Stimulated activated naive CD8-positive, alpha-beta T cell treated with anti-CD3 and anti-CD28 coated beads, Interleukin-15, amount 100 ng/mL, for 72 hours (primary cell): ENCODE measurements around the gene MYOCD.

Source experiments
- ATAC-seq: fragments of 150-1000 bp; cut with Tn5 transposase; 2 replicates; pipeline ENCODE4 v1.10.0; 2021; ENCODE audit warnings: mild to moderate bottlenecking, moderate library complexity
- DNase-seq, 2 donors: peaks; one replicate each; pipeline ENCODE4 v3.0.0; 2021 to 2022
- H3K27ac Mint-ChIP-seq, 2 donors: one replicate each; pipeline ENCODE4 v1.8.0; 2022; ENCODE audit warnings: mild to moderate bottlenecking in 2 of 2, mixed read lengths in 2 of 2, moderate library complexity in 2 of 2
- H3K27me3 Mint-ChIP-seq: one replicate; pipeline ENCODE4 v1.8.0; 2022; ENCODE audit warnings: mixed read lengths
- H3K4me1 Mint-ChIP-seq: one replicate; pipeline ENCODE4 v1.8.0; 2022; ENCODE audit warnings: mild to moderate bottlenecking, mixed read lengths
- H3K4me3 Mint-ChIP-seq, 2 donors: one replicate each; pipeline ENCODE4 v1.8.0; 2022; ENCODE audit warnings: mild to moderate bottlenecking in 2 of 2, mixed read lengths in 2 of 2, moderate library complexity in 1 of 2
- H3K9me3 Mint-ChIP-seq, 2 donors: one replicate each; pipeline ENCODE4 v1.8.0; 2022; ENCODE audit warnings: mixed read lengths in 2 of 2

MYOCD gene

GRCh38 chr17:12743046-12743445, 77.4 kb downstream of the MYOCD start:
- H3K4me3 Mint-ChIP-seq = no peak overlapping the region
- ATAC-seq (no peak), DNase-seq (no peak)
- no peaks in the 10 kb centered on the region for H3K27me3 Mint-ChIP-seq
- H3K27ac Mint-ChIP-seq = no peak overlapping the region
- H3K9me3 Mint-ChIP-seq = peaks cover 0 to 6% of the 10 kb centered on the region in 2 donors
- no peaks in the 10 kb centered on the region for H3K4me1 Mint-ChIP-seq

- no peak for DNase-seq
- H3K27ac Mint-ChIP-seq = no peak overlapping the region
- H3K27me3 Mint-ChIP-seq = no peaks in the 10 kb centered on the region
- no peaks in the 10 kb centered on the region for H3K4me1 Mint-ChIP-seq
- no peak overlapping the region for H3K4me3 Mint-ChIP-seq
- ATAC-seq = no peak
- H3K9me3 Mint-ChIP-seq = peaks cover 0 to 6% of the 10 kb centered on the region in 2 donors
Measured at GRCh38 chr17:12744298-12744697, 78.6 kb downstream of the MYOCD start.

- DNase-seq (no peak), ATAC-seq (no peak)
- Mint-ChIP-seq H3K27me3 (no peaks in the 10 kb centered on the region), H3K9me3 (peaks cover 0 to 6% of the 10 kb centered on the region in 2 donors), H3K4me1 (no peaks in the 10 kb centered on the region), H3K27ac (no peak overlapping the region), H3K4me3 (no peak overlapping the region)
Measured at GRCh38 chr17:12744786-12745185, 79.1 kb downstream of the MYOCD start.

GRCh38 chr17:12745486-12745885, 79.8 kb downstream of the MYOCD start:
- Mint-ChIP-seq H3K4me3 (no peak overlapping the region), H3K4me1 (no peaks in the 10 kb centered on the region), H3K9me3 (peaks cover 0 to 6% of the 10 kb centered on the region in 2 donors), H3K27me3 (no peaks in the 10 kb centered on the region), H3K27ac (no peak overlapping the region)
- no peak for DNase-seq
- no peak for ATAC-seq

GRCh38 chr17:12756786-12757185, 91.1 kb downstream of the MYOCD start:
- peaks cover 12% of the 10 kb centered on the region for H3K27me3 Mint-ChIP-seq
- H3K4me1 Mint-ChIP-seq = no peaks in the 10 kb centered on the region
- DNase-seq = no peak
- H3K4me3 Mint-ChIP-seq = no peak overlapping the region
- ATAC-seq = no peak
- H3K27ac Mint-ChIP-seq = peak overlapping the region in 1 of 2 donors; percentile 48
- peaks cover 0 to 19% of the 10 kb centered on the region in 2 donors for H3K9me3 Mint-ChIP-seq

- ATAC-seq (no peak), DNase-seq (no peak)
- Mint-ChIP-seq H3K27ac (no peak overlapping the region), H3K4me3 (no peak overlapping the region), H3K27me3 (no peaks in the 10 kb centered on the region), H3K9me3 (peaks cover 5 to 16% of the 10 kb centered on the region in 2 donors), H3K4me1 (no peaks in the 10 kb centered on the region)
Measured at GRCh38 chr17:12759090-12759489, 93.4 kb downstream of the MYOCD start.

GRCh38 chr17:12765548-12765947, 99.9 kb downstream of the MYOCD start:
- H3K4me3 Mint-ChIP-seq = no peak overlapping the region
- ATAC-seq (no peak), DNase-seq (no peak)
- H3K27ac Mint-ChIP-seq = no peak overlapping the region
- no peaks in the 10 kb centered on the region for H3K4me1 Mint-ChIP-seq
- H3K9me3 Mint-ChIP-seq = peaks cover 11 to 16% of the 10 kb centered on the region in 2 donors
- H3K27me3 Mint-ChIP-seq = no peaks in the 10 kb centered on the region

- Mint-ChIP-seq H3K27me3 (no peaks in the 10 kb centered on the region), H3K4me1 (no peaks in the 10 kb centered on the region), H3K9me3 (peaks cover 0 to 5% of the 10 kb centered on the region in 2 donors), H3K27ac (no peak overlapping the region), H3K4me3 (no peak overlapping the region)
- no peak for DNase-seq
- no peak for ATAC-seq
Measured at GRCh38 chr17:12768255-12768654, 102.6 kb downstream of the MYOCD start.

GRCh38 chr17:12769981-12770380, 104.3 kb downstream of the MYOCD start:
- H3K4me3 Mint-ChIP-seq = no peak overlapping the region
- H3K27me3 Mint-ChIP-seq = no peaks in the 10 kb centered on the region
- no peak overlapping the region for H3K27ac Mint-ChIP-seq
- no peak for DNase-seq
- ATAC-seq = no peak
- H3K9me3 Mint-ChIP-seq = peaks cover 0 to 5% of the 10 kb centered on the region in 2 donors
- no peaks in the 10 kb centered on the region for H3K4me1 Mint-ChIP-seq

GRCh38 chr17:12773153-12773552, 107.5 kb downstream of the MYOCD start:
- no peak for DNase-seq
- H3K27me3 Mint-ChIP-seq = no peaks in the 10 kb centered on the region
- H3K4me3 Mint-ChIP-seq = no peak overlapping the region
- H3K27ac Mint-ChIP-seq = no peak overlapping the region
- ATAC-seq = no peak
- no peaks in the 10 kb centered on the region for H3K4me1 Mint-ChIP-seq
- H3K9me3 Mint-ChIP-seq = peaks cover 0 to 5% of the 10 kb centered on the region in 2 donors

GRCh38 chr17:12789075-12789480, 123.4 kb downstream of the MYOCD start:
- Mint-ChIP-seq H3K9me3 (no peaks in the 10 kb centered on the region), H3K27ac (no peak overlapping the region), H3K4me3 (peak overlapping the region; percentile 53 to 77), H3K4me1 (peaks cover 10% of the 10 kb centered on the region), H3K27me3 (peaks cover 52% of the 10 kb centered on the region)
- ATAC-seq = no peak
- DNase-seq = no peak

GRCh38 chr17:12789481-12790248, 124.0 kb downstream of the MYOCD start, which contains the start of gene ARHGAP44:
Gene ARHGAP44 (plus strand): TSS chr17:12789498. CDS start chr17:12789839, 341 bp downstream.
- H3K27ac Mint-ChIP-seq = no peak within 1 kb of the TSS

GRCh38 chr17:12790249-12791106, 124.8 kb downstream of the MYOCD start:
- Mint-ChIP-seq H3K9me3 (no peaks in the 10 kb centered on the region), H3K4me1 (peaks cover 10% of the 10 kb centered on the region), H3K27me3 (peaks cover 52% of the 10 kb centered on the region), H3K27ac (peak overlapping the region in 1 of 2 donors; percentile 31), H3K4me3 (peak overlapping the region; percentile 81 to 88)
- ATAC-seq = no peak
- DNase-seq = no peak

More at GRCh38 chr17:12789481-12790248, 124.0 kb downstream of the MYOCD start, which contains the start of gene ARHGAP44:
- H3K27me3 Mint-ChIP-seq = peaks cover 52% of the 10 kb centered on the region
- H3K4me3 Mint-ChIP-seq = peak within 1 kb of the TSS; percentile 81 to 88
- no peaks in the 10 kb centered on the region for H3K9me3 Mint-ChIP-seq
- DNase-seq (peak; percentile 20 to 22), ATAC-seq (peak; percentile 83)
- peaks cover 10% of the 10 kb centered on the region for H3K4me1 Mint-ChIP-seq

- no peak overlapping the region for H3K27ac Mint-ChIP-seq
- H3K4me1 Mint-ChIP-seq = peaks cover 6% of the 10 kb centered on the region
- H3K4me3 Mint-ChIP-seq = no peak overlapping the region
- no peak for ATAC-seq
- H3K27me3 Mint-ChIP-seq = peaks cover 35% of the 10 kb centered on the region
- no peak for DNase-seq
- peaks cover 9 to 14% of the 10 kb centered on the region in 2 donors for H3K9me3 Mint-ChIP-seq
Measured at GRCh38 chr17:12794919-12795532, 129.3 kb downstream of the MYOCD start.

- Mint-ChIP-seq H3K4me1 (no peaks in the 10 kb centered on the region), H3K27ac (no peak overlapping the region), H3K4me3 (no peak overlapping the region), H3K9me3 (peaks cover 14% of the 10 kb centered on the region in 2 donors), H3K27me3 (no peaks in the 10 kb centered on the region)
- no peak for DNase-seq
- no peak for ATAC-seq
Measured at GRCh38 chr17:12800855-12801365, 135.2 kb downstream of the MYOCD start.
